SJSA1 (cell line): ENCODE results near the gene KSR2. TPM values are rescaled to one million over a fixed set of nuclear protein-coding genes. Genes with fewer than 3 reads are reported as not detected.
"Not testable (repeated sequence)": the region's sequence is repeated elsewhere in the genome, so short reads cannot be mapped to it uniquely, and the experiment has no call there.

Experiments
- DNase-seq, 2 experiments: peaks; one replicate each; pipeline ENCODE4 v3.0.0-alpha.2; 2015 to 2020; ENCODE audit warnings: low spot score in 2 of 2, low read depth in 1 of 2
- H3K27ac ChIP-seq: fragments of 250-450 bp; sonication (Bioruptor Pico); 2 replicates; pipeline ENCODE4 v1.5.1; 2020; ENCODE audit warnings: mild to moderate bottlenecking, moderate library complexity
- H3K27me3 ChIP-seq: fragments of 250-450 bp; sonication (Bioruptor Pico); replicated peaks from 2 replicates; pipeline ENCODE4 v1.5.1; 2020; ENCODE audit warnings: mild to moderate bottlenecking, moderate library complexity
- H3K36me3 ChIP-seq: fragments of 250-450 bp; sonication (Bioruptor Pico); 2 replicates; pipeline ENCODE4 v1.5.1; 2020; ENCODE audit warnings: mild to moderate bottlenecking
- H3K4me1 ChIP-seq: fragments of 250-450 bp; sonication (Bioruptor Pico); replicated peaks from 2 replicates; pipeline ENCODE4 v1.6.1; 2021; ENCODE audit warnings: mild to moderate bottlenecking
- H3K4me3 ChIP-seq: fragments of 250-450 bp; sonication (Bioruptor Pico); 2 replicates; pipeline ENCODE4 v1.5.1; 2020; ENCODE audit warnings: mild to moderate bottlenecking
- H3K9me3 ChIP-seq: fragments of 250-450 bp; sonication (Bioruptor Pico); replicated peaks from 2 replicates; pipeline ENCODE4 v1.5.1; 2020; ENCODE audit warnings: mild to moderate bottlenecking
- total RNA-seq: library from RNA; depleted of rRNA; stranded (reverse); fragments of >200 nt; shearing (Covaris generic); gene quantifications from 2 replicates; pipeline ENCODE4 v1.2.3, GENCODE V29; 2014

KSR2 gene
- total RNA-seq, 1 experiment from 2014 or later = 0.03 TPM

- no peak for DNase-seq
- H3K27ac ChIP-seq = no peak overlapping the region
- H3K36me3 ChIP-seq = no peaks in the 10 kb centered on the region
- no peaks in the 10 kb centered on the region for H3K9me3 ChIP-seq
- no peaks in the 10 kb centered on the region for H3K27me3 ChIP-seq
- no peak overlapping the region for H3K4me3 ChIP-seq
- no peaks in the 10 kb centered on the region for H3K4me1 ChIP-seq
Measured at GRCh38 chr12:117645473-117645872, 323.3 kb downstream of the KSR2 start.

GRCh38 chr12:117643971-117644370 lies 324.8 kb downstream of the KSR2 start:
- H3K4me3 ChIP-seq = no peak overlapping the region
- no peaks in the 10 kb centered on the region for H3K4me1 ChIP-seq
- no peak overlapping the region for H3K27ac ChIP-seq
- no peak for DNase-seq
- H3K27me3 ChIP-seq = no peaks in the 10 kb centered on the region
- no peaks in the 10 kb centered on the region for H3K9me3 ChIP-seq
- H3K36me3 ChIP-seq = no peaks in the 10 kb centered on the region

- H3K36me3 ChIP-seq = no peaks in the 10 kb centered on the region
- no peaks in the 10 kb centered on the region for H3K9me3 ChIP-seq
- no peaks in the 10 kb centered on the region for H3K27me3 ChIP-seq
- DNase-seq = no peak
- H3K4me3 ChIP-seq = no peak overlapping the region
- no peaks in the 10 kb centered on the region for H3K4me1 ChIP-seq
- H3K27ac ChIP-seq = no peak overlapping the region
Measured at GRCh38 chr12:117641885-117642284, 326.9 kb downstream of the KSR2 start.

- Histone ChIP-seq H3K27me3 (no peaks in the 10 kb centered on the region), H3K9me3 (no peaks in the 10 kb centered on the region), H3K36me3 (no peaks in the 10 kb centered on the region), H3K4me3 (no peak overlapping the region), H3K27ac (no peak overlapping the region), H3K4me1 (no peaks in the 10 kb centered on the region)
- DNase-seq = no peak
Measured at GRCh38 chr12:117640511-117640910, 328.3 kb downstream of the KSR2 start.

GRCh38 chr12:117629454-117629853 lies 339.3 kb downstream of the KSR2 start:
- H3K4me1 ChIP-seq = no peaks in the 10 kb centered on the region
- H3K9me3 ChIP-seq = no peaks in the 10 kb centered on the region
- no peak overlapping the region for H3K4me3 ChIP-seq
- no peak for DNase-seq
- H3K27me3 ChIP-seq = no peaks in the 10 kb centered on the region
- H3K36me3 ChIP-seq = no peaks in the 10 kb centered on the region
- no peak overlapping the region for H3K27ac ChIP-seq

GRCh38 chr12:117628711-117629110 lies 340.1 kb downstream of the KSR2 start:
- H3K27ac ChIP-seq, H3K4me1 ChIP-seq, H3K4me3 ChIP-seq, H3K9me3 ChIP-seq, H3K27me3 ChIP-seq, DNase-seq, H3K36me3 ChIP-seq: not testable (repeated sequence)

- H3K4me1 ChIP-seq = no peaks in the 10 kb centered on the region
- H3K4me3 ChIP-seq = no peak overlapping the region
- DNase-seq = no peak
- H3K36me3 ChIP-seq = no peaks in the 10 kb centered on the region
- H3K27me3 ChIP-seq = no peaks in the 10 kb centered on the region
- no peak overlapping the region for H3K27ac ChIP-seq
- no peaks in the 10 kb centered on the region for H3K9me3 ChIP-seq
Measured at GRCh38 chr12:117622741-117623140, 346.0 kb downstream of the KSR2 start.

GRCh38 chr12:117622087-117622486 lies 346.7 kb downstream of the KSR2 start:
- no peak for DNase-seq
- H3K27me3 ChIP-seq = no peaks in the 10 kb centered on the region
- H3K4me3 ChIP-seq = no peak overlapping the region
- H3K27ac ChIP-seq = no peak overlapping the region
- H3K9me3 ChIP-seq = no peaks in the 10 kb centered on the region
- H3K36me3 ChIP-seq = no peaks in the 10 kb centered on the region
- H3K4me1 ChIP-seq = no peaks in the 10 kb centered on the region

GRCh38 chr12:117607778-117608177 lies 361.0 kb downstream of the KSR2 start:
- no peaks in the 10 kb centered on the region for H3K27me3 ChIP-seq
- H3K4me3 ChIP-seq = no peak overlapping the region
- H3K27ac ChIP-seq = no peak overlapping the region
- H3K9me3 ChIP-seq = no peaks in the 10 kb centered on the region
- no peaks in the 10 kb centered on the region for H3K4me1 ChIP-seq
- H3K36me3 ChIP-seq = no peaks in the 10 kb centered on the region
- no peak for DNase-seq

- Histone ChIP-seq H3K9me3 (no peaks in the 10 kb centered on the region), H3K36me3 (no peaks in the 10 kb centered on the region), H3K27ac (no peak overlapping the region), H3K4me3 (no peak overlapping the region), H3K27me3 (no peaks in the 10 kb centered on the region), H3K4me1 (no peaks in the 10 kb centered on the region)
- no peak for DNase-seq
Measured at GRCh38 chr12:117606945-117607344, 361.8 kb downstream of the KSR2 start.

GRCh38 chr12:117606024-117606423 lies 362.8 kb downstream of the KSR2 start:
- Histone ChIP-seq H3K4me1 (no peaks in the 10 kb centered on the region), H3K4me3 (no peak overlapping the region), H3K36me3 (no peaks in the 10 kb centered on the region), H3K27me3 (no peaks in the 10 kb centered on the region), H3K27ac (no peak overlapping the region), H3K9me3 (no peaks in the 10 kb centered on the region)
- DNase-seq = no peak

- Histone ChIP-seq H3K36me3 (no peaks in the 10 kb centered on the region), H3K27me3 (no peaks in the 10 kb centered on the region), H3K9me3 (no peaks in the 10 kb centered on the region), H3K4me3 (no peak overlapping the region), H3K4me1 (no peaks in the 10 kb centered on the region), H3K27ac (no peak overlapping the region)
- no peak for DNase-seq
Measured at GRCh38 chr12:117603316-117604113, 365.3 kb downstream of the KSR2 start.

- H3K4me3 ChIP-seq = no peak overlapping the region
- no peaks in the 10 kb centered on the region for H3K27me3 ChIP-seq
- no peak overlapping the region for H3K27ac ChIP-seq
- no peaks in the 10 kb centered on the region for H3K9me3 ChIP-seq
- DNase-seq = no peak
- no peaks in the 10 kb centered on the region for H3K4me1 ChIP-seq
- H3K36me3 ChIP-seq = no peaks in the 10 kb centered on the region
Measured at GRCh38 chr12:117599849-117600248, 368.9 kb downstream of the KSR2 start.

GRCh38 chr12:117596968-117597367 lies 371.8 kb downstream of the KSR2 start:
- Histone ChIP-seq H3K9me3 (no peaks in the 10 kb centered on the region), H3K27ac (no peak overlapping the region), H3K27me3 (no peaks in the 10 kb centered on the region), H3K4me3 (no peak overlapping the region), H3K36me3 (no peaks in the 10 kb centered on the region), H3K4me1 (no peaks in the 10 kb centered on the region)
- no peak for DNase-seq

- Histone ChIP-seq H3K9me3 (no peaks in the 10 kb centered on the region), H3K4me3 (no peak overlapping the region), H3K27me3 (no peaks in the 10 kb centered on the region), H3K27ac (no peak overlapping the region), H3K4me1 (no peaks in the 10 kb centered on the region), H3K36me3 (no peaks in the 10 kb centered on the region)
- DNase-seq = no peak
Measured at GRCh38 chr12:117595751-117596150, 373.0 kb downstream of the KSR2 start.
